Suprapubic skin (tissue), 4 donors: Measurements from ENCODE around the gene ANKRD13D. TPM values are rescaled to one million over a fixed set of nuclear protein-coding genes. Genes with fewer than 3 reads are reported as not detected.

Experiments
- DNase-seq, 2 donors: peaks; one replicate each; pipeline ENCODE4 v3.0.0-alpha.2; 2019; ENCODE audit warnings: low spot score in 2 of 2
- H3K27ac ChIP-seq: fragments of 200-600 bp; sonication (generic); one replicate; pipeline ENCODE4 v1.5.1; 2019
- H3K27me3 ChIP-seq: fragments of 200-600 bp; sonication (generic); one replicate; pipeline ENCODE4 v1.5.1; 2019
- H3K36me3 ChIP-seq: fragments of 200-600 bp; sonication (generic); one replicate; pipeline ENCODE4 v1.5.1; 2019
- H3K4me1 ChIP-seq: fragments of 200-600 bp; sonication (generic); one replicate; pipeline ENCODE4 v1.5.1; 2019
- H3K4me3 ChIP-seq: fragments of 200-600 bp; sonication (generic); one replicate; pipeline ENCODE4 v1.5.1; 2019; ENCODE audit warnings: mild to moderate bottlenecking
- H3K9me3 ChIP-seq: fragments of 200-600 bp; sonication (generic); one replicate; pipeline ENCODE4 v1.5.1; 2019
- CTCF ChIP-seq, 2 donors: fragments of 200-600 bp in 1 of 2; fragments of 450-650 bp in 1 of 2; sonication (generic) in 1 of 2; IDR thresholded peaks; one replicate each; pipeline ENCODE4 v1.5.1; 2016 to 2019; ENCODE audit warnings: antibody characterized with exemption in 2 of 2, mild to moderate bottlenecking in 1 of 2, moderate library complexity in 1 of 2
- EP300 ChIP-seq: sonication (generic); formaldehyde crosslinking; IDR thresholded peaks from one replicate; pipeline ENCODE4 v1.6.1; 2017; ENCODE audit warnings: antibody characterized with exemption
- POLR2A ChIP-seq, 2 donors: fragments of 450-650 bp; IDR thresholded peaks; one replicate each; pipeline ENCODE4 v1.6.1; 2017; ENCODE audit warnings: antibody characterized with exemption in 2 of 2, mild to moderate bottlenecking in 2 of 2, moderate library complexity in 2 of 2
- POLR2AphosphoS5 ChIP-seq, 3 donors: sonication (generic); formaldehyde crosslinking; IDR thresholded peaks; one replicate each; pipeline ENCODE4 v1.6.1; 2017; ENCODE audit warnings: antibody characterized with exemption in 3 of 3
- WGBS: methylation state at CpG from one replicate; pipeline ENCODE4 v1.1.5; 2018; 5-methylcytosine and 5-hydroxymethylcytosine counted together
- total RNA-seq, 4 donors: library from RNA; depleted of rRNA; stranded (reverse); fragments of >200 nt; gene quantifications; one replicate each; pipeline ENCODE4 v1.1.0, GENCODE V29; 2016

ANKRD13D gene
- total RNA-seq, 4 donors from 2014 or later = 55.7 to 154 (median 77.2) TPM

- peaks cover 93% of the 10 kb centered on the region for H3K4me1 ChIP-seq
Measured at GRCh38 chr11:67267188-67268080, 21.7 kb upstream of the ANKRD13D start.

GRCh38 chr11:67268081-67268961 lies 20.8 kb upstream of the ANKRD13D start:
- peak overlapping the region; percentile 95 for H3K4me3 ChIP-seq
- H3K36me3 ChIP-seq = no peaks in the 10 kb centered on the region
- H3K27ac ChIP-seq = peak overlapping the region; percentile 91
- WGBS = 50% methylated on average over 20 of the region's 21 CpGs
- no peak for TF ChIP-seq CTCF (IDR thresholded peaks at IDR 0.05)
- no peaks in the 10 kb centered on the region for H3K27me3 ChIP-seq
- DNase-seq = no peak
- no peaks in the 10 kb centered on the region for H3K9me3 ChIP-seq
- peaks cover 93% of the 10 kb centered on the region for H3K4me1 ChIP-seq

More at GRCh38 chr11:67267188-67268080, 21.7 kb upstream of the ANKRD13D start:
- no peak for TF ChIP-seq POLR2A (IDR thresholded peaks at IDR 0.05)
- no peak for TF ChIP-seq EP300
- no peak for TF ChIP-seq CTCF (IDR thresholded peaks at IDR 0.05)
- no peak for TF ChIP-seq POLR2AphosphoS5 (IDR thresholded peaks at IDR 0.05)
- H3K4me3 ChIP-seq = peak overlapping the region; percentile 95
- peak overlapping the region; percentile 91 for H3K27ac ChIP-seq
- no peaks in the 10 kb centered on the region for H3K27me3 ChIP-seq
- no peaks in the 10 kb centered on the region for H3K9me3 ChIP-seq
- 11% methylated on average over 9 of the region's 30 CpGs for WGBS
- H3K36me3 ChIP-seq = no peaks in the 10 kb centered on the region
- DNase-seq = no peak

- H3K4me3 ChIP-seq = peak overlapping the region; percentile 95
- no peaks in the 10 kb centered on the region for H3K27me3 ChIP-seq
- H3K9me3 ChIP-seq = no peaks in the 10 kb centered on the region
- peaks cover 93% of the 10 kb centered on the region for H3K4me1 ChIP-seq
- DNase-seq = peak in 1 of 2 donors; percentile 44
- peak overlapping the region; percentile 63 for H3K27ac ChIP-seq
- TF ChIP-seq POLR2A (IDR thresholded peaks at IDR 0.05) (no peak), POLR2AphosphoS5 (IDR thresholded peaks at IDR 0.05) (no peak), CTCF (IDR thresholded peaks at IDR 0.05) (no peak), EP300 (no peak)
- WGBS = 75% methylated on average over 11 of the region's 13 CpGs
- no peaks in the 10 kb centered on the region for H3K36me3 ChIP-seq
Measured at GRCh38 chr11:67268962-67269268, 20.2 kb upstream of the ANKRD13D start.

- no peaks in the 10 kb centered on the region for H3K27me3 ChIP-seq
- no peaks in the 10 kb centered on the region for H3K9me3 ChIP-seq
- peak overlapping the region; percentile 63 for H3K27ac ChIP-seq
- TF ChIP-seq POLR2AphosphoS5 (IDR thresholded peaks at IDR 0.05) = no peak
- no peak for TF ChIP-seq EP300
- no peak for TF ChIP-seq CTCF (IDR thresholded peaks at IDR 0.05)
- H3K36me3 ChIP-seq = no peaks in the 10 kb centered on the region
- H3K4me1 ChIP-seq = peaks cover 93% of the 10 kb centered on the region
- peak overlapping the region; percentile 95 for H3K4me3 ChIP-seq
- WGBS = 28% methylated on average over 12 of the region's 15 CpGs
- peak in 1 of 2 donors; percentile 66 for DNase-seq
Measured at GRCh38 chr11:67269401-67270255, 19.5 kb upstream of the ANKRD13D start.
